HCT116 (cell line): ENCODE data around the gene IFI27. TPM values are rescaled to one million over a fixed set of nuclear protein-coding genes. Genes with fewer than 3 reads are reported as not detected.

Experiments
- ATAC-seq: fragments of 200-7000 bp; cut with Tn5 transposase; 2 replicates; pipeline ENCODE4 v1.9.1; 2020; ENCODE audit warnings: mild to moderate bottlenecking, moderate library complexity
- BruUV-seq: library from RNA; stranded (reverse); fragments of 400-500 nt; replicated peaks from 2 replicates; lab custom pipeline; 2021; lab: Mats Ljungman, UMichigan
- CTCF ChIA-PET: fragments of 300-600 bp; sonication (Branson Sonifier 250); formaldehyde crosslinking; loops from one replicate; lab custom pipeline; 2021; ENCODE audit warnings: antibody characterized with exemption; lab: Charles Lee
- POLR2A ChIA-PET: fragments of 300-600, 350-600 bp; sonication (Branson Sonifier 250); formaldehyde crosslinking; loops from one replicate; lab custom pipeline; 2021; ENCODE audit warnings: antibody characterized with exemption; lab: Charles Lee
- RAD21 ChIA-PET, 2 experiments: fragments of 300-600 bp; sonication (Branson Sonifier 250); formaldehyde crosslinking; loops; one replicate each; lab custom pipeline; 2023; ENCODE audit warnings: low total read pairs in 2 of 2; ENCODE audit not compliant: uncharacterized antibody in 2 of 2, unreplicated experiment in 2 of 2, low non-redundant PET in 1 of 2; lab: Charles Lee
- DNase-seq: peaks from one replicate; pipeline ENCODE4 v3.0.0-alpha.2; 2010; ENCODE audit warnings: low read depth, low spot score
- H2AFZ ChIP-seq: fragments of 200-600 bp; shearing (Covaris generic), sonication (generic); 2 replicates; pipeline ENCODE4 v1.6.1; 2017; ENCODE audit warnings: low read depth, mixed run types, mixed read lengths, antibody characterized with exemption, low read length; ENCODE audit not compliant: poor library complexity, severe bottlenecking
- H3K27ac ChIP-seq: 2 replicates; pipeline ENCODE4 v1.5.1; 2012; ENCODE audit warnings: low read depth, low read length
- H3K27me3 ChIP-seq: fragments of 200-600 bp; sonication (generic); 2 replicates; pipeline ENCODE4 v1.6.1; 2016; ENCODE audit warnings: mixed run types, low read length, mixed read lengths; ENCODE audit not compliant: insufficient read depth
- H3K36me3 ChIP-seq, 2 experiments: fragments of 200-500 bp in 1 of 2; fragments of 200-600 bp in 1 of 2; sonication (Bioruptor generic) in 1 of 2; sonication (generic) in 1 of 2; 2 replicates each; pipeline versions ENCODE4 v1.5.1 to v1.6.1; 2014 to 2016; ENCODE audit warnings: low read length in 2 of 2, inconsistent platforms in 1 of 2, mixed read lengths in 1 of 2, mixed run types in 1 of 2; ENCODE audit not compliant: insufficient read depth in 2 of 2, control insufficient read depth in 1 of 2
- H3K4me1 ChIP-seq, 2 experiments: fragments of 200-600 bp in 1 of 2; sonication (generic) in 1 of 2; 2 replicates each; pipeline versions ENCODE4 v1.5.1 to v1.6.1; 2012 to 2017; ENCODE audit warnings: low read length in 2 of 2, inconsistent platforms in 1 of 2, mild to moderate bottlenecking in 1 of 2, mixed read lengths in 1 of 2, mixed run types in 1 of 2, moderate library complexity in 1 of 2; ENCODE audit not compliant: insufficient read depth in 2 of 2, control insufficient read depth in 1 of 2
- H3K4me2 ChIP-seq: fragments of 200-600 bp; sonication (generic); 2 replicates; pipeline ENCODE4 v1.6.1; 2017; ENCODE audit warnings: mixed run types, low read length, mixed read lengths
- H3K4me3 ChIP-seq, 2 experiments: fragments of 200-600 bp in 1 of 2; sonication (generic) in 1 of 2; replicated peaks in 1 of 2; 2 replicates each; pipeline ENCODE4 v1.5.1; 2011 to 2016; ENCODE audit warnings: low read length in 2 of 2, control low read depth in 1 of 2, low read depth in 1 of 2, mild to moderate bottlenecking in 1 of 2, mixed read lengths in 1 of 2, mixed run types in 1 of 2
- H3K79me2 ChIP-seq: fragments of 200-600 bp; sonication (generic); 2 replicates; pipeline ENCODE4 v1.6.1; 2017; ENCODE audit warnings: mild to moderate bottlenecking, mixed run types, low read length, moderate library complexity, mixed read lengths; ENCODE audit not compliant: insufficient read depth
- H3K9ac ChIP-seq: fragments of 200-600 bp; sonication (generic); 2 replicates; pipeline ENCODE4 v1.6.1; 2016; ENCODE audit warnings: low read length, mixed read lengths
- H3K9me2 ChIP-seq: fragments of 200-600 bp; sonication (generic), shearing (Covaris generic); 2 replicates; pipeline ENCODE4 v1.6.1; 2017; ENCODE audit warnings: mixed run types, mild to moderate bottlenecking, moderate library complexity; ENCODE audit not compliant: insufficient read depth
- H3K9me3 ChIP-seq, 2 experiments: fragments of 200-500 bp in 1 of 2; fragments of 200-600 bp in 1 of 2; sonication (Bioruptor generic) in 1 of 2; sonication (generic) in 1 of 2; 2 replicates each; pipeline ENCODE4 v1.6.1; 2014 to 2017; ENCODE audit warnings: low read length in 2 of 2, mixed read lengths in 2 of 2, inconsistent platforms in 1 of 2, low read depth in 1 of 2, mild to moderate bottlenecking in 1 of 2, mixed run types in 1 of 2, moderate library complexity in 1 of 2; ENCODE audit not compliant: control insufficient read depth in 1 of 2, insufficient read depth in 1 of 2
- H4K20me1 ChIP-seq: fragments of 200-600 bp; sonication (generic), shearing (Covaris generic); 2 replicates; pipeline ENCODE4 v1.6.1; 2017; ENCODE audit warnings: mixed run types, mild to moderate bottlenecking, moderate library complexity; ENCODE audit not compliant: insufficient read depth
- EGR1 ChIP-seq: IDR thresholded peaks from 2 replicates; pipeline ENCODE4 v1.6.1; 2012; ENCODE audit warnings: low read depth
- EZH2 ChIP-seq: fragments of 200-600 bp; sonication (generic); IDR thresholded peaks from 2 replicates; pipeline ENCODE4 v1.6.1; 2017; ENCODE audit warnings: antibody characterized with exemption, mixed run types
- FOSL1 ChIP-seq: IDR thresholded peaks from 2 replicates; pipeline ENCODE4 v1.6.1; 2012; ENCODE audit warnings: low read depth
- JUND ChIP-seq: IDR thresholded peaks from 2 replicates; pipeline ENCODE4 v1.6.1; 2012
- RAD21 ChIP-seq: IDR thresholded peaks from 2 replicates; pipeline ENCODE4 v1.6.1; 2012; ENCODE audit warnings: low read depth, mild to moderate bottlenecking
- TCF7L2 ChIP-seq: IDR thresholded peaks from 2 replicates; pipeline ENCODE4 v1.7.0; 2011; ENCODE audit warnings: borderline replicate concordance, inconsistent platforms; ENCODE audit not compliant: insufficient read depth, insufficient read length; ENCODE audit errors: extremely low read depth
- ZFX ChIP-seq: fragments of 450-650 bp; IDR thresholded peaks from 2 replicates; pipeline ENCODE4 v1.6.1; 2017
- ZNF274 ChIP-seq: fragments of 200-500 bp; sonication (Bioruptor generic); IDR thresholded peaks from 2 replicates; pipeline ENCODE4 v1.6.1; 2014; ENCODE audit warnings: mild to moderate bottlenecking, low read depth, low read length, inconsistent platforms
- intact Hi-C: fragments of 100-400 bp; cut with micrococcal nuclease; formaldehyde crosslinking; loops from 2 replicates; pipeline ENCODE4 v1.10.0; 2022
- total RNA-seq: library from RNA; stranded (reverse); gene quantifications from one replicate; pipeline ENCODE4 v1.2.1, GENCODE V29; 2021; ENCODE audit not compliant: unreplicated experiment
- TF ChIP-seq, protein P1 (sequence below): IDR thresholded peaks from 2 replicates; pipeline ENCODE4 v1.6.1; 2012
- TF ChIP-seq, protein P2 (sequence below), 3 experiments: fragments of 200-600 bp in 1 of 3; sonication (generic) in 1 of 3; IDR thresholded peaks in 2 of 3; conservative IDR thresholded peaks in 1 of 3; 2 replicates each; pipeline ENCODE4 v1.5.1; 2012 to 2017; ENCODE audit warnings: low read depth in 2 of 3, low read length in 2 of 3, antibody characterized with exemption in 1 of 3, borderline replicate concordance in 1 of 3, control low read depth in 1 of 3, mild to moderate bottlenecking in 1 of 3, mixed read lengths in 1 of 3, mixed run types in 1 of 3, moderate library complexity in 1 of 3; ENCODE audit not compliant: insufficient read depth in 1 of 3
- TF ChIP-seq, protein P3 (sequence below): IDR thresholded peaks from 2 replicates; pipeline ENCODE4 v1.6.1; 2012; ENCODE audit warnings: low read depth
- TF ChIP-seq, protein P4 (sequence below): IDR thresholded peaks from 2 replicates; pipeline ENCODE4 v1.6.1; 2012

The IFI27 gene
- total RNA-seq, 1 experiment from 2014 or later: 3.8 TPM

DNA sequence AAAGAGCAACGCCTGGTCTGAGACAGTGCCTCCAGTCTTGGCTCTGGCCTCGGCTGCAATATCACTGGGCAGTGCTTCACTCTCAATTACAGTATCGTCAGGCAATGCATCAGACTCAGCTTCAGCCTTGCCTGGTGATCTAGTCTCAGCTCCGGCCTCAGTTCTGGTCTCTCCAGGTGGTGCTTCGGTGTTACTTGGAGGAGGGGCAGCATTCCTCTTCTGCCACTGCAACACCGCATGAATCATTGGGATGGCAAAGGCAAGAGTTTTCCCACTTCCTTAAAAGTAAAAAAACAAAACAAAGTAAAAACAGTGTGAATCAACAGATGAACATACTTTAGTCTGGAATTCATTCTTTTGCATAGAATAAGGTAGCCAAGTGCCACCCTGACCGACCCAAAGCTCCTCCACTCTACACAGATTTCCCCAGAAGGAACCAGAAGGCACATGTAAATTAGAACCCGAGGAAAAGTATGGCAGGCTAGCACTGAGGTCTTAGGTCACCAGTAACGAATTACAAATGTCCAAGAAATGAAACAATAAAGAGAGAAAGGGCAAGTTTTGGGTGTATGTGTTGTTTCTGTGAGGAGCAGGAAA, 48.1 kb upstream of the IFI27 start:
- POLR2A ChIA-PET: no interaction called here
- no peaks in the 10 kb centered on the region for H3K9me3 ChIP-seq
- DNase-seq (no peak), ATAC-seq (no peak)
- H2AFZ ChIP-seq: no peak overlapping the region
- peaks cover 10% of the 10 kb centered on the region; the same call in 1 of the 2 replicates for H4K20me1 ChIP-seq
- CTCF ChIA-PET: no interaction called here
- no TSS peak for BruUV-seq
- H3K9me2 ChIP-seq: no peaks in the 10 kb centered on the region
- H3K4me1 ChIP-seq: peaks cover 13 to 25% of the 10 kb centered on the region in 2 experiments
- peaks cover 91% of the 10 kb centered on the region for H3K79me2 ChIP-seq
- H3K27ac ChIP-seq: no peak overlapping the region
- no peaks in the 10 kb centered on the region for H3K27me3 ChIP-seq
- no peak overlapping the region for H3K9ac ChIP-seq
- no peak overlapping the region for H3K4me2 ChIP-seq
- intact Hi-C loops: no loop called here
- H3K36me3 ChIP-seq: peaks cover 39 to 43% of the 10 kb centered on the region in 2 experiments
- RAD21 ChIA-PET: no interaction called here
- TF ChIP-seq EGR1 (no peak), ZNF274 (no peak), RAD21 (no peak), ZFX (no peak), FOSL1 (no peak), JUND (no peak)
- TF ChIP-seq, protein P1, sequence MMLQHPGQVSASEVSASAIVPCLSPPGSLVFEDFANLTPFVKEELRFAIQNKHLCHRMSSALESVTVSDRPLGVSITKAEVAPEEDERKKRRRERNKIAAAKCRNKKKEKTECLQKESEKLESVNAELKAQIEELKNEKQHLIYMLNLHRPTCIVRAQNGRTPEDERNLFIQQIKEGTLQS: no peak
- TF ChIP-seq, all 23 proteins: peak for 0
- no peak overlapping the region for H3K4me3 ChIP-seq

DNA sequence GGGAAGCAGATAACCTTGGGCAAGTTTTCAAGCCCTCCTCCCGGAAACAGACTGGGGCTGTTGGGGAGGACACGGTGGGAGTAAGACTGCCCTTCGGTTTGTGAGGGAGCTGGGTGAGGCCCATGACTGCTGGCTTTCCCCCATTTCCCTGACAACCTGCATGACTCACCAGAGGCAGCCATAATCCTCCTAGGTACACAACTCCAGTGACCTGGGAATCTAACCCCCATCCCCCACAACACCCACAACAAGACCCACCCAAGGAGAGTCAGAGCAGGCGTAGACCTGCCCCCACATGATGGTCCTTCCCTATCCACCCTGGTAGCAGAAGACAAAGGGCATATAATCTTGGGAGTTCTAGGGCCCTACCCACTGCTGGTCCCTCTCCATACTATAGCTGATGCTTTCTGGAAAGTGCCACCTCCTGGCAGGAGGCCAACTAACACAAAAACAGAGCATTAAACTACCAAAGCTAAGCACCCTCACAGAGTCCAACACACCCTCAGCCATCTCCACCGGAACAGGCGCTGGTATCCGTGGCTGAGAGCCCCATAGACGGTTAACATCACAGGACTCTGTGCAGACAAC, 44.4 kb upstream of the IFI27 start:
- BruUV-seq: no TSS peak
- H3K4me1 ChIP-seq: peaks cover 13 to 30% of the 10 kb centered on the region in 2 experiments
- H3K4me2 ChIP-seq: peak overlapping the region; percentile 61
- H3K9me3 ChIP-seq: no peaks in the 10 kb centered on the region; a peak in 2 of 4 replicates
- no peak overlapping the region; the same call in 1 of the 2 replicates for H3K27ac ChIP-seq
- H3K27me3 ChIP-seq: no peaks in the 10 kb centered on the region
- peaks cover 11 to 16% of the 10 kb centered on the region in 2 experiments; a peak in 3 of 4 replicates for H3K36me3 ChIP-seq
- intact Hi-C loops: no loop called here
- no peak for TF ChIP-seq JUND
- TF ChIP-seq FOSL1: no peak
- TF ChIP-seq EGR1: no peak
- TF ChIP-seq, protein P2, sequence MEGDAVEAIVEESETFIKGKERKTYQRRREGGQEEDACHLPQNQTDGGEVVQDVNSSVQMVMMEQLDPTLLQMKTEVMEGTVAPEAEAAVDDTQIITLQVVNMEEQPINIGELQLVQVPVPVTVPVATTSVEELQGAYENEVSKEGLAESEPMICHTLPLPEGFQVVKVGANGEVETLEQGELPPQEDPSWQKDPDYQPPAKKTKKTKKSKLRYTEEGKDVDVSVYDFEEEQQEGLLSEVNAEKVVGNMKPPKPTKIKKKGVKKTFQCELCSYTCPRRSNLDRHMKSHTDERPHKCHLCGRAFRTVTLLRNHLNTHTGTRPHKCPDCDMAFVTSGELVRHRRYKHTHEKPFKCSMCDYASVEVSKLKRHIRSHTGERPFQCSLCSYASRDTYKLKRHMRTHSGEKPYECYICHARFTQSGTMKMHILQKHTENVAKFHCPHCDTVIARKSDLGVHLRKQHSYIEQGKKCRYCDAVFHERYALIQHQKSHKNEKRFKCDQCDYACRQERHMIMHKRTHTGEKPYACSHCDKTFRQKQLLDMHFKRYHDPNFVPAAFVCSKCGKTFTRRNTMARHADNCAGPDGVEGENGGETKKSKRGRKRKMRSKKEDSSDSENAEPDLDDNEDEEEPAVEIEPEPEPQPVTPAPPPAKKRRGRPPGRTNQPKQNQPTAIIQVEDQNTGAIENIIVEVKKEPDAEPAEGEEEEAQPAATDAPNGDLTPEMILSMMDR (IDR thresholded peaks at IDR 0.05 in 2 of 3, conservative IDR thresholded peaks at IDR 0.05 in 1 of 3; ENCODE audit: borderline replicate concordance in 1 of 3, insufficient read depth in 1 of 3, low read depth in 2 of 3, low read length in 2 of 3): no peak
- TF ChIP-seq, protein P3, sequence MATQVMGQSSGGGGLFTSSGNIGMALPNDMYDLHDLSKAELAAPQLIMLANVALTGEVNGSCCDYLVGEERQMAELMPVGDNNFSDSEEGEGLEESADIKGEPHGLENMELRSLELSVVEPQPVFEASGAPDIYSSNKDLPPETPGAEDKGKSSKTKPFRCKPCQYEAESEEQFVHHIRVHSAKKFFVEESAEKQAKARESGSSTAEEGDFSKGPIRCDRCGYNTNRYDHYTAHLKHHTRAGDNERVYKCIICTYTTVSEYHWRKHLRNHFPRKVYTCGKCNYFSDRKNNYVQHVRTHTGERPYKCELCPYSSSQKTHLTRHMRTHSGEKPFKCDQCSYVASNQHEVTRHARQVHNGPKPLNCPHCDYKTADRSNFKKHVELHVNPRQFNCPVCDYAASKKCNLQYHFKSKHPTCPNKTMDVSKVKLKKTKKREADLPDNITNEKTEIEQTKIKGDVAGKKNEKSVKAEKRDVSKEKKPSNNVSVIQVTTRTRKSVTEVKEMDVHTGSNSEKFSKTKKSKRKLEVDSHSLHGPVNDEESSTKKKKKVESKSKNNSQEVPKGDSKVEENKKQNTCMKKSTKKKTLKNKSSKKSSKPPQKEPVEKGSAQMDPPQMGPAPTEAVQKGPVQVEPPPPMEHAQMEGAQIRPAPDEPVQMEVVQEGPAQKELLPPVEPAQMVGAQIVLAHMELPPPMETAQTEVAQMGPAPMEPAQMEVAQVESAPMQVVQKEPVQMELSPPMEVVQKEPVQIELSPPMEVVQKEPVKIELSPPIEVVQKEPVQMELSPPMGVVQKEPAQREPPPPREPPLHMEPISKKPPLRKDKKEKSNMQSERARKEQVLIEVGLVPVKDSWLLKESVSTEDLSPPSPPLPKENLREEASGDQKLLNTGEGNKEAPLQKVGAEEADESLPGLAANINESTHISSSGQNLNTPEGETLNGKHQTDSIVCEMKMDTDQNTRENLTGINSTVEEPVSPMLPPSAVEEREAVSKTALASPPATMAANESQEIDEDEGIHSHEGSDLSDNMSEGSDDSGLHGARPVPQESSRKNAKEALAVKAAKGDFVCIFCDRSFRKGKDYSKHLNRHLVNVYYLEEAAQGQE: no peak
- no peak for TF ChIP-seq EZH2
- no peak for TF ChIP-seq TCF7L2
- TF ChIP-seq, protein P4, sequence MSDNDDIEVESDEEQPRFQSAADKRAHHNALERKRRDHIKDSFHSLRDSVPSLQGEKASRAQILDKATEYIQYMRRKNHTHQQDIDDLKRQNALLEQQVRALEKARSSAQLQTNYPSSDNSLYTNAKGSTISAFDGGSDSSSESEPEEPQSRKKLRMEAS: no peak
- ChIA-PET POLR2A (no interaction called here), CTCF (interaction anchor here (0.6 to 1.3 kb wide), 2 partner anchors 10 to 15 kb away, joined by 3 to 5 read pairs; no protein-coding TSS in a partner anchor), RAD21 (no interaction called here)
- ATAC-seq (peak; percentile 69), DNase-seq (no peak)
- H3K9me2 ChIP-seq: no peaks in the 10 kb centered on the region
- H2AFZ ChIP-seq: no peak overlapping the region
- H3K79me2 ChIP-seq: peaks cover 99% of the 10 kb centered on the region
- H3K9ac ChIP-seq: no peak overlapping the region
- peaks cover 10% of the 10 kb centered on the region; the same call in 1 of the 2 replicates for H4K20me1 ChIP-seq
- H3K4me3 ChIP-seq: no peak overlapping the region
